Central memory CD4-positive, alpha-beta T cell (primary cell): ENCODE results near the gene ACO2.
"Not testable (repeated sequence)": the region's sequence is repeated elsewhere in the genome, so short reads cannot be mapped to it uniquely, and the experiment has no call there.

Source experiments
- DNase-seq: peaks from one replicate; pipeline ENCODE4 v3.0.0; 2022

The ACO2 gene

GRCh38 chr22:41448189-41448808, 20.6 kb upstream of the ACO2 start:
- peak; percentile 93 for DNase-seq

GRCh38 chr22:41458161-41458728, 10.7 kb upstream of the ACO2 start:
- no peak for DNase-seq

GRCh38 chr22:41459431-41459830, 9.5 kb upstream of the ACO2 start:
- no peak for DNase-seq

GRCh38 chr22:41460071-41460470, 8.8 kb upstream of the ACO2 start:
- DNase-seq: not testable (repeated sequence)

GRCh38 chr22:41461901-41462300, 7.0 kb upstream of the ACO2 start:
- no peak for DNase-seq

- no peak for DNase-seq
These were observed 418 bp downstream of the ACO2 start for GRCh38 chr22:41469218-41469851.

GRCh38 chr22:41470886-41471285, 2.0 kb downstream of the ACO2 start:
- no peak for DNase-seq

GRCh38 chr22:41471568-41471967, 2.7 kb downstream of the ACO2 start:
- DNase-seq: no peak

GRCh38 chr22:41474872-41475451, 6.0 kb downstream of the ACO2 start:
- DNase-seq: no peak

GRCh38 chr22:41478473-41478872, 9.6 kb downstream of the ACO2 start:
- DNase-seq: no peak

- DNase-seq: no peak
These were observed 10.1 kb downstream of the ACO2 start for GRCh38 chr22:41478891-41479521.

GRCh38 chr22:41479671-41480396, 10.9 kb downstream of the ACO2 start:
- DNase-seq: no peak

- no peak for DNase-seq
These were observed 11.4 kb downstream of the ACO2 start for GRCh38 chr22:41480397-41480735.

GRCh38 chr22:41481131-41481830, 12.4 kb downstream of the ACO2 start:
- DNase-seq: no peak

GRCh38 chr22:41481925-41482318, 13.0 kb downstream of the ACO2 start:
- DNase-seq: no peak

GRCh38 chr22:41482319-41482935, 13.5 kb downstream of the ACO2 start:
- DNase-seq: no peak

- no peak for DNase-seq
These were observed 16.1 kb downstream of the ACO2 start for GRCh38 chr22:41485033-41485432.

- DNase-seq: no peak
These were observed 18.4 kb downstream of the ACO2 start for GRCh38 chr22:41487037-41487935.

- DNase-seq: no peak
These were observed 19.2 kb downstream of the ACO2 start for GRCh38 chr22:41488076-41488475.

- no peak for DNase-seq
These were observed 19.9 kb downstream of the ACO2 start for GRCh38 chr22:41488596-41489385.
